ENCODE measurements around the gene HMGN1. TPM values are rescaled to one million over a fixed set of nuclear protein-coding genes. Genes with fewer than 3 reads are reported as not detected.

The HMGN1 gene
- total and polyA plus RNA-seq, 2 donors (not counting 1 experiment from before 2014, with no cell fraction given), result 117 to 317 TPM

GRCh38 chr21:39388811-39389155 lies 39.9 kb upstream of the HMGN1 start:
- Histone ChIP-seq H3K27ac (ENCODE audit: low read length in 2 of 2) (no peak overlapping the region), H3K36me3 (replicated peaks in 1 of 2; ENCODE audit: control extremely low read depth in 1 of 2, control insufficient read depth in 1 of 2, extremely low read depth in 1 of 2, insufficient read depth in 2 of 2, low read length in 1 of 2) (peaks cover 0 to 20% of the 10 kb centered on the region in 2 experiments), H3K4me1 (ENCODE audit: control insufficient read depth in 2 of 2, insufficient read depth in 2 of 2, low read length in 2 of 2) (peaks cover 11 to 18% of the 10 kb centered on the region in 2 donors), H3K4me3 (ENCODE audit: control extremely low read depth in 1 of 5, extremely low read depth in 1 of 5, insufficient read depth in 1 of 5, low read depth in 2 of 5, low read length in 4 of 5) (peak overlapping the region in 4 of 5 experiments; percentile 38 to 63 (median 55)), H3K27me3 (replicated peaks in 1 of 4; ENCODE audit: control extremely low read depth in 1 of 4, control insufficient read depth in 3 of 4, insufficient read depth in 4 of 4, low read length in 3 of 4) (no peaks in the 10 kb centered on the region), H3K9ac (ENCODE audit: low read length) (peak overlapping the region; percentile 66), H2AFZ (ENCODE audit: insufficient read depth, low read depth, low read length, poor library complexity, severe bottlenecking) (peak overlapping the region; percentile 77), H3K4me2 (replicated peaks; ENCODE audit: low read depth, low read length, poor library complexity, severe bottlenecking) (peak overlapping the region; percentile 91), H3K79me2 (ENCODE audit: control insufficient read depth, insufficient read depth, low read length) (peaks cover 42% of the 10 kb centered on the region), H4K20me1 (ENCODE audit: control insufficient read depth, insufficient read depth, low read length, poor library complexity, severe bottlenecking) (peaks cover 9% of the 10 kb centered on the region), H3K9me3 (ENCODE audit: control extremely low read depth in 1 of 3, control insufficient read depth in 2 of 3, insufficient read depth in 1 of 3, low read length in 2 of 3) (no peaks in the 10 kb centered on the region)
- H3K9me3 Mint-ChIP-seq (ENCODE audit: insufficient read depth), result no peaks in the 10 kb centered on the region
- H3K4me1 Mint-ChIP-seq, result peaks cover 24% of the 10 kb centered on the region
- DNase-seq, result no peak
- H3K27ac Mint-ChIP-seq, result no peak overlapping the region
- 1% methylated on average over 10 of the region's 10 CpGs for WGBS (ENCODE audit: insufficient coverage)
- CTCF ChIA-PET, result interaction anchor here (1.4 to 2.1 kb wide), 2 partner anchors 9 to 15 kb away, joined by 5 to 6 read pairs; a partner anchor contains a TSS
- intact Hi-C loops (cut with micrococcal nuclease), result loop anchor here (1.0 kb wide), 3 partner anchors 8 to 205 kb away; partner anchors contain the start of gene PSMG1
- TF ChIP-seq CTCF (IDR thresholded peaks at IDR 0.05), result peak; percentile 49
- no peak for TF ChIP-seq EZH2 (IDR thresholded peaks at IDR 0.05; ENCODE audit: borderline replicate concordance, insufficient read depth, low read depth, low read length, poor library complexity, severe bottlenecking)
- no peak for ATAC-seq (ENCODE audit: low read depth)
- H3K27me3 Mint-ChIP-seq, result no peaks in the 10 kb centered on the region
- H3K4me3 Mint-ChIP-seq, result peak overlapping the region; percentile 94
- POLR2A ChIA-PET, result no interaction called here

GRCh38 chr21:39388038-39388810 lies 39.3 kb upstream of the HMGN1 start:
- peak overlapping the region; percentile 20 to 25 for H3K27ac ChIP-seq (ENCODE audit: low read length in 2 of 2)
- H3K4me2 ChIP-seq (replicated peaks; ENCODE audit: low read depth, low read length, poor library complexity, severe bottlenecking), result peak overlapping the region; percentile 91
- ChIA-PET POLR2A (interaction anchor here (0.7 to 2.1 kb wide), 3 partner anchors 18 to 1824 kb away, joined by 3 to 8 read pairs (median 7); partner anchors contain the start of gene HMGN1), CTCF (interaction anchor here (0.6 to 1.6 kb wide), 19 partner anchors 12 to 1676 kb away, joined by 3 to 12 read pairs (median 4); partner anchors contain the start of gene PSMG1)
- H3K4me3 ChIP-seq (ENCODE audit: control extremely low read depth in 1 of 5, extremely low read depth in 1 of 5, insufficient read depth in 1 of 5, low read depth in 2 of 5, low read length in 4 of 5), result peak overlapping the region; percentile 38 to 63 (median 56)
- 17% methylated on average over 35 of the region's 35 CpGs for WGBS (ENCODE audit: insufficient coverage)
- peaks cover 9% of the 10 kb centered on the region for H4K20me1 ChIP-seq (ENCODE audit: control insufficient read depth, insufficient read depth, low read length, poor library complexity, severe bottlenecking)
- H3K9ac ChIP-seq (ENCODE audit: low read length), result peak overlapping the region; percentile 66
- TF ChIP-seq CTCF (IDR thresholded peaks at IDR 0.05) (peak; percentile 97), EZH2 (IDR thresholded peaks at IDR 0.05; ENCODE audit: borderline replicate concordance, insufficient read depth, low read depth, low read length, poor library complexity, severe bottlenecking) (no peak)
- DNase-seq, result peak; percentile 88
- ATAC-seq (ENCODE audit: low read depth), result peak; percentile 84
- Mint-ChIP-seq H3K27me3 (no peaks in the 10 kb centered on the region), H3K27ac (peak overlapping the region; percentile 89), H3K9me3 (ENCODE audit: insufficient read depth) (no peaks in the 10 kb centered on the region), H3K4me1 (peaks cover 24% of the 10 kb centered on the region), H3K4me3 (peak overlapping the region; percentile 94)
- H2AFZ ChIP-seq (ENCODE audit: insufficient read depth, low read depth, low read length, poor library complexity, severe bottlenecking), result peak overlapping the region; percentile 77
- peaks cover 11 to 18% of the 10 kb centered on the region in 2 donors for H3K4me1 ChIP-seq (ENCODE audit: control insufficient read depth in 2 of 2, insufficient read depth in 2 of 2, low read length in 2 of 2)
- peaks cover 42% of the 10 kb centered on the region for H3K79me2 ChIP-seq (ENCODE audit: control insufficient read depth, insufficient read depth, low read length)
- no peaks in the 10 kb centered on the region for H3K27me3 ChIP-seq (replicated peaks in 1 of 4; ENCODE audit: control extremely low read depth in 1 of 4, control insufficient read depth in 3 of 4, insufficient read depth in 4 of 4, low read length in 3 of 4)
- peaks cover 0 to 16% of the 10 kb centered on the region in 2 experiments for H3K36me3 ChIP-seq (replicated peaks in 1 of 2; ENCODE audit: control extremely low read depth in 1 of 2, control insufficient read depth in 1 of 2, extremely low read depth in 1 of 2, insufficient read depth in 2 of 2, low read length in 1 of 2)
- intact Hi-C loops (cut with micrococcal nuclease), result loop anchor here (1.0 kb wide), 3 partner anchors 8 to 205 kb away; partner anchors contain the start of gene PSMG1
- H3K9me3 ChIP-seq (ENCODE audit: control extremely low read depth in 1 of 3, control insufficient read depth in 2 of 3, insufficient read depth in 1 of 3, low read length in 2 of 3), result no peaks in the 10 kb centered on the region
